GM12891 (cell line): ENCODE data around the gene MAPK8IP3.

Experiments
- PAX5 ChIP-seq: IDR thresholded peaks from 2 replicates; pipeline ENCODE4 v1.6.1; 2011; ENCODE audit warnings: low read length, moderate library complexity, mild to moderate bottlenecking; ENCODE audit not compliant: insufficient read depth, severe bottlenecking
- POLR2AphosphoS5 ChIP-seq: IDR thresholded peaks from 2 replicates; pipeline ENCODE4 v1.6.1; 2011; ENCODE audit warnings: low read depth, low read length, control low read depth
- TAF1 ChIP-seq: IDR thresholded peaks from 2 replicates; pipeline ENCODE4 v1.6.1; 2011; ENCODE audit warnings: low read depth, low read length, control low read depth

- TF ChIP-seq TAF1 (no peak), POLR2AphosphoS5 (no peak; the same call in 1 of the 2 replicates), PAX5 (no peak)
These were observed 63.7 kb downstream of the MAPK8IP3 start for GRCh38 chr16:1769402-1770300.
